ENCODE measurements around the gene C1QTNF8.

The C1QTNF8 gene

DNA sequence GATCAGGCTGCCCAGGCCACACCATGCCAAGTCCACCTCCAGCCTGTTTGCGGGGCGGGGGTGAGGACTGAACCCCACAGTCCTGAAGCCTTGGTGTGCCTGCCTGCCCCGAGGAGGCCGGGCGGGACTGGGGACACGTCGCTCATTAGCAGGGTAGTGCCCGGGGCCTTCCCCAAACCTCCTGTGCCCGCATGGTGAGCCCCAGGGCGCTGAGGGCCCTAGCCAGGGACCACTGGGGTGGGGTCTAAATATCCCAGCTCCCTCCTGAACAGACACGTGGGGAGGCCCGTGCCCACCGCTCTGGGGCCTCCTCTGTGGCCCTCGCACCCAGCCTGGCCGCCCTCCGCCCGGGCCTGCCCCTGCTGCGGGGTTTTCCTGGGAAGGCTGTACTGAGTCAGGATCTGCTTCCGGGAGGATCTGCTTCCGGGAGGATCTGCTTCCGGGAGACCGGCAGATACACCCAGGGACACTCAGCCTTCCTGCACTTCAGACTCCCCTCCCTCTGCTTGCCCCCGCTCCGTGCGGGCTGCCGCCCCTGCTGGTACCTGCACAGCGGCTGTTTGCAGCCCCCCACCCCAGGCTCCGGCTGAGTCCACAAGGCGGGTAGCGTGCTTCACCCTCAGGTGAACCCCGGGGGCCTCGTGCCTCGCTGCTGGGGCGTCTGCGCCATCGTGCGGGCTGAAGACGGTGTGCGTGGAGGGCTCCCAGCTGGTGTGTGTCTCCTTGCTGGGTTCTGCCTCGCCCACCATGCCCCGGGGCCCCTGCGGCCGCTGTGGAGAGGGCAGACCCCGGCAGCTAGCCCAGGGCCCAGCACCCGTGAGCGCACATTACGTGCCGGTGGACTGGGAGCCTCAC, 33.3 kb upstream of the C1QTNF8 start:
- in situ Hi-C loops (cut with HindIII; ENCODE audit: low sequenced_read_pairs) = loop anchor here (25.0 kb wide), 1 partner anchor 258 kb away; no protein-coding TSS in a partner anchor

GRCh38 chr16:1127971-1128715, 32.1 kb upstream of the C1QTNF8 start:
- in situ Hi-C loops (cut with HindIII; ENCODE audit: low sequenced_read_pairs) = loop anchor here (25.0 kb wide), 1 partner anchor 259 kb away; no protein-coding TSS in a partner anchor

GRCh38 chr16:1127101-1127500, 31.1 kb upstream of the C1QTNF8 start:
- in situ Hi-C loops (cut with HindIII; ENCODE audit: low sequenced_read_pairs) = loop anchor here (25.0 kb wide), 1 partner anchor 260 kb away; no protein-coding TSS in a partner anchor

DNA sequence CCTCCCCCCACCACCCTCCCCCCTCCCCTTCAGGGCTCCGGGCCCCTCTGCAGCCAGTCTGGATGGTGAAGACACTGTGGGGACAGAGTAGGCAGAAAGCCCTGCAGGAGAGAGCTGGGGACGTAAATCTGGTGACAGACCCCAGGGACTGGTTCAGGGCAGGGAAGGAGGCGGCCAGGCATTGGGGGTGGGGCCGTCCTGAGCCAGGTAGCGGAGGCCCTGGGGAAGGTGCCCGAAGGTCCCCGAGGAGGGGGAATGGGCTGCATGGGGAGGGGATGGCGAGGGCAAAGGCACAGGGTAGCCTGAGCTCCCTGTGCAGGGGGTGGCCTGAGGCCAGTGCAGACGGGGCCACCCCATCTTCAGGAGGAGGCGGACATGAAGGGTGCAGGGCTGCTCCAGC, 30.5 kb upstream of the C1QTNF8 start:
- in situ Hi-C loops (cut with HindIII; ENCODE audit: low sequenced_read_pairs) = loop anchor here (25.0 kb wide), 1 partner anchor 261 kb away; no protein-coding TSS in a partner anchor

DNA sequence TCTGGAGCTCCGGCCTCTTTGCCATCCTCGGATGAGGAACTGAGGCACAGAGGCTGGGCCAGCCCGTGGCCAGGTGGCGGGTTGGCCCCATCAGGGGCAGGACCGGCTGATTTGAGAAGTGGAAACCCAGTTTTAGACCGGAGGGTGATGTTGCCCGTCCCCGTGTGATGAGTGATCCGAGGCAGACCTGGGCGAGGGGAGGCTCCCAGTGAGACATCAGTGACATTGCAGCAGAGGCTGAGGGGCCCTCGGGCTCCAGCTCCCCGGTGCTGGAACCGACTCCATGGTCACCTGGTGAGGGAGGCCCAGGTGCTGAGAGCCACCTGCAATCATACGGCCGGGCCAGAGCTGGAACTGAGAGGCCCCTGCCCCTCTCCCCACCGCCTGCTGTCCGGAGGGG, 30.0 kb upstream of the C1QTNF8 start:
- in situ Hi-C loops (cut with HindIII; ENCODE audit: low sequenced_read_pairs) = loop anchor here (25.0 kb wide), 1 partner anchor 261 kb away; no protein-coding TSS in a partner anchor

DNA sequence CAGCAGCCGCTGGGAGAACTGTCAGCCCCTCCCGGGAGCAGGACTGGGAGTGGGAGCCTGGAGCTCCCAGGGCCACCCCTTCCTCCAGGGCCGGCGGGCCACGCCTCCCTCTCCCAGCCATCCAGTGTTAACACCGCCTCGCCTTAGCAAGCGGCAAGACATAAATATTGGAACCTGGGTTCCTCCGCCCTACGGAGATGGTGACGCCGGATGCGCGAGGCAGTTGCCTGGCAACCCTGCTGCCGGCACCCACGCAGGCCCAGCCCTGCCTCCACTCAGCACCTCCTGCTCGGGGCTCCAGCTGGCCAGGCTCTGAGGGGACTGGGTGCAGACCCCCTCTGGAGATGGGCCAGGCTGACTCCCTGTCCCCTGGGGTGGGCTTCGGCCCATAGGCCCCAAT, 29.4 kb upstream of the C1QTNF8 start:
- in situ Hi-C loops (cut with HindIII; ENCODE audit: low sequenced_read_pairs) = loop anchor here (25.0 kb wide), 1 partner anchor 262 kb away; no protein-coding TSS in a partner anchor

DNA sequence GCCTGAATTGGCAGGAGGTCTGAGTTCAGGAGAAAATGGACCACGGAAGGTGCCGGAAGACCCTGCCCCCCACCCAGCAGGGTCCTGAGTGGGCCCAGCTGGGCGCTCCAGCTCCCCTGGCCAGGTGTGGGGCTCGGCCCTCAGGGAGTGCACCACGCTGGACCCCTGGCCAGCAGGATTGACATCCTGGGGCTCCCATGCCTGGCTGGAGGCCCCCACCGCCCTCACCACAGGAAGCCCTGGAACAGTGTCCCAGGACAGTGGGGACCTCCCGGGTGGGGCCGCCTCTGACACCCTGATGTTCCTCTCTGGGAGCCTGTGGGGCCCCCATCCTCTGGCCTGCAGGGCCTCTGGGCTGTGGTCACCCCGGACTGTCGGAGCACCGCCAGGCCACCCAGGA, 28.8 kb upstream of the C1QTNF8 start:
- in situ Hi-C loops (cut with HindIII; ENCODE audit: low sequenced_read_pairs) = loop anchor here (25.0 kb wide), 1 partner anchor 263 kb away; no protein-coding TSS in a partner anchor

DNA sequence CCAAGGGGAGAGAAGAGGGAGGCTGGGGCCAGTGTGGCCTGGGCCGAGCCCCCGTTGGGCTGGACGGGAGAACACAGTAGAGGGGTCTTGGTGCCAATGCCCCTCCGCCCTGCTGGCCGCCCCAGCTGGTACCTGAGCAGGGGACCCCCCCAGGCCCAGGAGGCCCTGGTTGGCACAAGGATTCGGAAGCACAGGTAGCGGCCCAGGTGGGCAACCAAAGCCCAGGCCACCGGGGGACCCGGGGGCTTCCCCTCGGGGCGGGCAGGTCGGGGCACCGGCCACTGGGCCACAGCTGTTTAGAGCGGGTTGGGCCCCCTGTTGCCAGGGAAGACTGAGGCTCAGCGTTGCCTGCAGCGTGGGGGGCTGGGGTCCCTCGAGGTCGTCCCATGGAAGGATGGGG, 28.2 kb upstream of the C1QTNF8 start:
- in situ Hi-C loops (cut with HindIII; ENCODE audit: low sequenced_read_pairs) = no loop called here

DNA sequence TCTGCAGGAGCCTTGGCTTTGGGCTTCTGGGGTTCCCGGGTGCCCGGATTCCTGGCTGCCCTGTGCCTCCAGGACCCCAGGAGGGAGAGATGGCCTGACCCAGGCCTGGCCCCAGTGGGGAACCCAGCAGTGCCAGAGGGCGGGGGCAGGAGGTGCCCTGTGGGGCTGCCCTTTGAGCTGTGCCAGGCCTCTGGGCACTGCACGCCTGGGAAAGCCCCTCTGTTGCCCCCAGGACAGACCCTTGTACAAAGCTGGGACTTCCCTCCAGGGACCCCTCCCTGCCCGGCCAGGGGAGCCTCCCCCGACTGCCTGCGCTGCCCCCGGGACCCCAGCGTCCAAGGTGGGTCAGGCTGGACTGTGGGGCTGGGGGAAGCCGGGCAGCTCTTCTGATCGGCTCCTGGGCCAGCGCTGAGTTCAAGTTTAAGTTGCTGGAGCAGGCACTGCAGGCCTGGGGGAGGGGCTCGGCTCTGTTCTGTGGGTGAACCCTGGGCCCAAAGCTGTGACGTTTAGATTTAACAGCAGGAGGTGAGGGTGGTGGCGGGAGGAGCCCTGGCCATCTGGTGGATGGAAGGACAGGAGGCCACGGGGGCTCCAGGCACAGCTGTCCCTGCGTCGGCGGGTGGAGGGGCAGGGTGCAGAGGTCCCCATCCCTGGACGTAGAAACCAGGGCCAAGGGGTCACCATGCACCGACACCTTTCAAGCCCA, 27.6 kb upstream of the C1QTNF8 start:
- in situ Hi-C loops (cut with HindIII; ENCODE audit: low sequenced_read_pairs) = no loop called here

DNA sequence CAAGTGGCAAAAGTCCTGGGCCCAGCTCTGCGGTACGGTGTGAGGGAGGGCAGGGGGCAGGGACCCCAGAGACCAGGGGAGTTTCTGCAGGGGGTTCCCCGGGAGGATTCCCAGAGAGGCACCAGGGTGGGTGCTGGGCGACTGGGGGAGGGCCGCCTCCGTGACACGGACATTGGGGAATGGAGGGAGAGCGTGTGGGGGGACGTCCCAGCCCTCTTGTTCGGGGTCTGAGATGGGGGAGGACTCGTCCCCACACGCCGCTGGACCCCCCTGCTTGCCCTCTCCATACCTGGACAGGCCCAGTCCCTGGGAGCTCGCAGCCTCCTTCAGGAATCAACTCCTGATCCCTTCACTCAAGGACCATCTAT, 26.3 kb upstream of the C1QTNF8 start:
- in situ Hi-C loops (cut with HindIII; ENCODE audit: low sequenced_read_pairs) = no loop called here

- in situ Hi-C loops (cut with HindIII; ENCODE audit: low sequenced_read_pairs) = no loop called here
Observed at GRCh38 chr16:1121601-1122397, 25.8 kb upstream of the C1QTNF8 start.

GRCh38 chr16:1121009-1121408, 25.0 kb upstream of the C1QTNF8 start:
- in situ Hi-C loops (cut with HindIII; ENCODE audit: low sequenced_read_pairs) = no loop called here

- in situ Hi-C loops (cut with HindIII; ENCODE audit: low sequenced_read_pairs) = no loop called here
Observed at GRCh38 chr16:1120577-1120941, 24.5 kb upstream of the C1QTNF8 start.

DNA sequence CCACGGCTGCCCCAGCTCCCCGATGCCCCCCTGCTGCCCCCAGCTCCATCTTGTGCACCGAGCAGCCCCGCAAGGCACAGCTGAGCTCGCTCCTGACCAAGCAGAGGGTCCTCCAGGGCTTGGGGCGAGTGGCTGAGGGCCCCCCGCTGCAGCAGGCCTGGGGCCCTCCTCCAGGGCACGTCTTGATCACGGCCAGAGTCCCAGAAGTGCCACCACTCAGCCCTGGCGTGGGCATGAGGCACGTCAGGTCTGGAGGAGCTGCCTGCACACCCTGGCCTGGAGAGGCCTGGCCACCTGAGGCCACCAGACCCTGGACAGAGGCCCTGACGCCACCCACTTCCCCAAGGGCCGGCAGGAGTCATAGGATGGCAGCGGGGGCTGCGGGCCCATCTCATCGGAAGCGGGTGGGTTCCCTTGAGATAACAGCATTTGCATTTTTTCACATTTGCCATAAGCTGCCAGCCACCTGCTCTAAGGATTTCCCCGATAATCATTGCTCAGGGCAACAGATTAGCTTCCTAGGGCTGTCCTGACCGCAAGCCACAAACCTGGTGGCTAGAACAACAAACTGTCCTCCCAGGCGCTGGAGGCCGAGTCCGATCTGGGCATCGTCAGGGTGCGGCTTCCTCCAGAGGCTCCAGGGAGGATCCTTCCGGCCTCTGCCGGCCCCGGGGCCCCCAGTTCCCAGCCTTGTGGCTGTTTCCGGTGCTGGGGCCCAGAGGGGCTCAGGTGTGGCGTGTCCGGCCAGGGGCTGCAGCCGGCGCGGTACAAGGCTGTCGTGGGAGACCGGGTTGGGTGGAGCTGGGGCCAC, 23.9 kb upstream of the C1QTNF8 start:
- in situ Hi-C loops (cut with HindIII; ENCODE audit: low sequenced_read_pairs) = loop anchor here (10.0 kb wide), 3 partner anchors 95 to 285 kb away; no protein-coding TSS in a partner anchor

DNA sequence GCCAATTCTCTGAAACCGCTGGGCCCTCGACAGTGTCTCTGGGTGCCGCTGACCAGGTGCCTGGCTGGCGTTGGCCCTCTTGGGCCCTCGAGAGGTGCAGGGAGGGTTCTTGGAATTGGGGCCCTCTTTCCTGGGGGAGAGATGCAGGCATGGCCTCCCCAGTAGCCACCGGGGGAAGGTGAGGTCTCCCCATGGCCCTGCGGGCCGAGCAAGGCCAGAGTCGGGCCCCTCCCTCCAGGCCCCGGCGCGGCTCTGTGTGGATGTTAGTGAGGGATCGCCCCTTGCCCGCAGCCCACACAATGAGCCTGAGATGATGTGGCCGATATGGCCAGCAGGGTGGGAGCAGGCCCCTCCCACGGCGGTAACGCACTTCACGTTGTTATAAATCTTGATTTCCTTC, 23.1 kb upstream of the C1QTNF8 start:
- in situ Hi-C loops (cut with HindIII; ENCODE audit: low sequenced_read_pairs) = loop anchor here (10.0 kb wide), 3 partner anchors 96 to 284 kb away; no protein-coding TSS in a partner anchor

- in situ Hi-C loops (cut with HindIII; ENCODE audit: low sequenced_read_pairs) = loop anchor here (10.0 kb wide), 3 partner anchors 97 to 283 kb away; no protein-coding TSS in a partner anchor
Observed at GRCh38 chr16:1117926-1118325, 21.9 kb upstream of the C1QTNF8 start.

GRCh38 chr16:1117176-1117900, 21.3 kb upstream of the C1QTNF8 start:
- in situ Hi-C loops (cut with HindIII; ENCODE audit: low sequenced_read_pairs) = loop anchor here (10.0 kb wide), 3 partner anchors 97 to 283 kb away; no protein-coding TSS in a partner anchor

DNA sequence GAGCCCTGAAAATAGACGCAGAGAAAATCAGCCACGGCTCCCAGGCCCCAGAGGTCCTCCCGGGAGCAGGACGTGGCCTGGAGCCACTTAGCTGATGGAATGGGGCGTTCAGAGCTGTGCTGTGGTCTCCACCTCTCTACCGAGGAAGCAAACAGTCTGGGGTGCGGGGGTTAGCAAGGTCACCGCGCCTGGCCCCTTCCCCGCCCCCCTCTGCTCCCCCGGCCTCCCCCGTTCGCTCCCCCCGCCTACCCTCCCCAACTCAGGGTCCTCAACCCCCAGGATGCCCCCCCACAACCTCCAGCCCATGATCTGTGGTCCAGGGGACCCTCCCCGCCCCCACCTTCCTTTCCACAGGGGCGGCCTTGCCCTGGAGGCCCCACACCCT, 20.6 kb upstream of the C1QTNF8 start:
- in situ Hi-C loops (cut with HindIII; ENCODE audit: low sequenced_read_pairs) = loop anchor here (10.0 kb wide), 3 partner anchors 98 to 282 kb away; no protein-coding TSS in a partner anchor

All from endothelial cell of hepatic sinusoid (primary cell).